Measurements from ENCODE around the gene IRS1.

IRS1 gene

DNA sequence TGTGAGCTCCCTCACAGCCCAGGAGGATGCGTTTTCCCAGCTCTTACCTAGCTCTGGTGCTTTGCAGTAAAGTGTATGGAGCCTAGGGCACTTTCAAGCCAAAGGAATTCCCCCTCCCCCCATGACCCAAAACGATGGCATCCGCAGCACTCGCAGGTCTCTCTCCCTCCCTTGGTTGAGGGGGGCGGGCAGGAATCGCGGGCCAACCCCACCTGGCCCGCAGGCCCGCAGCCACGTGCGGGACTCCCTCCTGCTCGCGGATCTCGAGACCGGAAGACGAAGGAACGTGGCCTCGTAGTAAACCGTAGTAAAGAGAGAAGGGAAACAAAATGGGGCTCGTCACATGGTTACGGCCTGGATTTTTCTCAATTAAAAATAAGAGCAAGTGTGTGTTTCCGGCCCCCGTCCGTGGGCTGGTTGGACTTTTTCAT is 8.5 kb downstream of the IRS1 start:
- no peak for DNase-seq (ENCODE audit: low read depth in 1 of 2, low spot score in 1 of 2)

GRCh38 chr2:226790431-226790830 is 9.2 kb downstream of the IRS1 start:
- no peak for DNase-seq (ENCODE audit: low read depth in 1 of 2, low spot score in 1 of 2)

DNA sequence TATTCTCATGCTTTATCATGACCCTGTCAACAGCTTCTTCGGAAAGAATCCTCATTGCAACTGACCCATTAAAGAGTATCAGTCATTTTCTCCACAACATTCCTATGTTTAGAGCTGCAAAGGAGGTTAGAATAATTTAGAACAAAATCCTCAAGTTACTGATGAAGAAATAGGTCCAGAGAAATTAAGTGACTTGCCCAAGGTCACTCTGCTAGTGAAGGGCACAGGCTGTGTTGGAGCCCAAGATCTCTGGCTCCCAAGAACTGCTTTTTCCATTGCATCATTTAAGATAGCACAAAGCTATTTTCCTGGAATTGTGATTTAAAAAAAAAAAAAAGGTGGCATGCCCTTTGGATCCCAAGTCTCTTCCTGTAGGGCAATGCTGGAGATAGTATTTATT is 9.6 kb downstream of the IRS1 start:
- DNase-seq (ENCODE audit: low read depth in 1 of 2, low spot score in 1 of 2), result no peak

DNA sequence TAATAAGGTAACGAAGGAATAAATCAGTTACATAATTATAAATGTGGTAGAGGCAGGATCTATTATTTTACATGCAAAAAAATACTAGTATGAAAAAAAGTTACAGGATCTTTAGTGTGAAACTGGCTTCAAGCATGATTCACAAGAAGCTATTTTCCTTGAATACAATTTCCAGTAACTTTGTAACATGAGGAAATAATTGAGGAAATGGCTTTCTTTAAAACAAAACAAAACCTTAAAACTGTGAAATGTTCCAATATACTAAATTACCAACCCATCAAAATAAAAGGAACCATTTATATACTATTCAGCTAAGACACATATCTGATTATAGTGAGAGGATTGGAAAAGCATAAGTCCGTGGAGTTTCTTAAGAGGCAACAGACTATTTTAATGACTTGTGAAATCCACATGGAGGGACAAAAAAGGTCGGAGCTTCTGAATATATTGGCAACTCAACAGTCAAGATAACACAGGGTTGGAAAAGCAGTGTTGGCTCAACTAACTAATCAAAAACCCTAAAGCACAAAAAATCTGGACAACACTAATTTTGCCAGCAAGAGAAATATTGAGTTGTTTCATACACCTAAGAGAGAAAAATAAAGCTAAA is 10.6 kb downstream of the IRS1 start:
- DNase-seq (ENCODE audit: low read depth in 1 of 2, low spot score in 1 of 2), result no peak

DNA sequence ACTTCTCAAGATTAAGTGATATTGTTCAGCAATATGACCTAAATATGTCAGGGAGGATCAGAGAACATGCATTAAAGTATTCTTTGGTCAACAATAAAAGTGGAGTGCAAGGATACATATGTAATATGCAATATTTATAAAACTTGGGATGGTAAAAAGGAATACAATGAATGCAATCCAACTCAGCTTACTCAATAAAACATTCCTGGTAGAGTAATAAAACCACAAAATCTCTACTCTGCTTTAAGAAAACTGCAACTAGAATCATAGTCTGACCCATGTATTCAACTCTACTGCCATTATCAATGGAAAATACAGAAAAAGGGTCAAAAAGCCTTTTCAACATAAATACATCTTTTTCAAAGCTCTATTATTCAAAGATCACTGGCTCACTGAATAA is 11.6 kb downstream of the IRS1 start:
- no peak for DNase-seq (ENCODE audit: low read depth in 1 of 2, low spot score in 1 of 2)

DNA sequence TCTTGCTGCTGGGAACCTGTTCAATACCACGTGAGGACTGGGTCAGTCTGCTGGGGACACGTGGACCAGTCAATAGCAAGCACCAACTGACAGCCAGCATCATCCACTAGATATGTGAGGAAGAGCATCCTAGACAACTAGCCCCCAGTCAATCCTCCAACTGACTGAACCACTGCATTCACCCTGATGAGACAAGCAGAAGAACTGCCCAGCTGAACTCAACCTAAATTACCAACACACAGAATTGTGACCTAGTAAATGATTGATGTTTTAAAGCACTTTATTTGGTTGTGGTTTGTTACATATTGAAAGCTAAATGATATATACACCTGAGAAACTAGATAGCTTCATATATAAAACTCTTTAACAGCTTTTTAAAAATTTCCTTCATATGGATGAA is 15.7 kb downstream of the IRS1 start:
- no peak for DNase-seq (ENCODE audit: low read depth in 1 of 2, low spot score in 1 of 2)

DNA sequence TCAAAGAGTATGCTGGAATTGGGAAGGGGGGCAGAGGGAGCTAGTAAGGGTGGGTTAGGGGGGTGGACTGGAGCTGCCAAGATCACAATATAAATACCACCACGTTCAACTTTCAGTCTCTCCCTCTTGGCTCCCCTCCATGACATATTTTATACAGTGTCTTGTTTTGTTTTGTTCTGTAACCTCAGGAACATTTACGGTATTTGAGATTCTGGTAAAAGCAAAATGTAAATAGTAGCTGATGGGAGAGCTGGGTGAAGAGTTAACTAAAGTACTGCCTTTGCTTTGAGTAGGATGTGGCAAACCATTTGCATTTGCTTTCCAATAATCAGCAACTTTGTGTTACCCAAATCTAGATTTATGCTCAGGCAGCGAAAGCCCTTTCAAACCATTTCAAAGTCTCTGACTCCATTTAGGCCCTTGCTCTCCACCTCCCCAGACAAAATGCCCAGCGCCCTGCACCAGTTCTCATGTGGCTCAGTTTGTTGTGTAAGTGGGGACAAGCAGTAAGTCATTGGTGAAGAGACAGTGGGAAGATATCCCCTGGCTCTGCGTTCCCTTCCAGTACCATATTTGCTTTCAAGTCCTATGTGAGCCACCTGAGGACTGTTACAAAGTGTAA is 17.4 kb downstream of the IRS1 start:
- no peak for DNase-seq (ENCODE audit: low read depth in 1 of 2, low spot score in 1 of 2)

DNA sequence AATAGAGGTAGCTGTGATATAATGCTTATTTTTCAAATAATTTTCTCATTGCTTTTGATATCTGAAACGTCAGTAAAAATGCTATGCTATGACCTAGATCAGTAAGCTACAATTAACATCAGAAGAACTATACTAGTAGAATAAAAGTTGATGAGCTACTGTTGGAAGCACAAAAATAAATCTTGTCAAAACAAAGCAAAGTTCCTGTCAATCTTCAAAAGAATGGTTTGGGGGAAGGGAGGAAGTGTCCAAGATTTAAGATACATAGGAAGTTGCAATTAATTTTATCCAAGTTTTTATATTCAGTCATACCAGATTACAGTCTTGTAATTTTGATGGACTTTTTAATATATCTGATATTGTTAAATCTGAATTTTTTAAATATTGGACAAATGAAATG is 19.2 kb downstream of the IRS1 start:
- no peak for DNase-seq (ENCODE audit: low read depth in 1 of 2, low spot score in 1 of 2)

GRCh38 chr2:226777611-226778010 is 22.0 kb downstream of the IRS1 start:
- no peak for DNase-seq (ENCODE audit: low read depth in 1 of 2, low spot score in 1 of 2)

DNA sequence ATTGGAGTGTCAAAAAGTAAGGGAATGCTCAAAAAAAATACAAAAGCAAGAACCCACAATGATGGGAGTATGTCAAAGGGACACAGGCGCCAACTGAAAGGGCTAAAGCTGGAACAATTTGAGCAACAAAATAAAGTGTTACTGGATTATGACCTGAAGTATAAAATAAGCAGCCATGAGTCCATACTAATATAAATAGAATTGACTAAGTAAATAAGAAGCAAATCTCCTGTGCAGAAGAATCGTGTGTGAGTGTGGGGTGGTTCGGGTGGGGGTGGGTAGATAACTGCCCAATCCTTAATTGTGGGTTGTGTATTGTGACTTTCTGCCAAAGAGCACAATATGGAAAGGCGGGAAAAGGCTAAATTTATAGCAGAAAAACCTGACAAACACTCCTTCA is 23.5 kb downstream of the IRS1 start:
- DNase-seq (ENCODE audit: low read depth in 1 of 2, low spot score in 1 of 2), result no peak

GRCh38 chr2:226775032-226775509 is 24.5 kb downstream of the IRS1 start:
- no peak for DNase-seq (ENCODE audit: low read depth in 1 of 2, low spot score in 1 of 2)

GRCh38 chr2:226773291-226773690 is 26.3 kb downstream of the IRS1 start:
- no peak for DNase-seq (ENCODE audit: low read depth in 1 of 2, low spot score in 1 of 2)

- DNase-seq (ENCODE audit: low read depth in 1 of 2, low spot score in 1 of 2), result no peak
These were observed 27.0 kb downstream of the IRS1 start for GRCh38 chr2:226772389-226773179.

GRCh38 chr2:226771067-226771466 is 28.6 kb downstream of the IRS1 start:
- no peak for DNase-seq (ENCODE audit: low read depth in 1 of 2, low spot score in 1 of 2)

DNA sequence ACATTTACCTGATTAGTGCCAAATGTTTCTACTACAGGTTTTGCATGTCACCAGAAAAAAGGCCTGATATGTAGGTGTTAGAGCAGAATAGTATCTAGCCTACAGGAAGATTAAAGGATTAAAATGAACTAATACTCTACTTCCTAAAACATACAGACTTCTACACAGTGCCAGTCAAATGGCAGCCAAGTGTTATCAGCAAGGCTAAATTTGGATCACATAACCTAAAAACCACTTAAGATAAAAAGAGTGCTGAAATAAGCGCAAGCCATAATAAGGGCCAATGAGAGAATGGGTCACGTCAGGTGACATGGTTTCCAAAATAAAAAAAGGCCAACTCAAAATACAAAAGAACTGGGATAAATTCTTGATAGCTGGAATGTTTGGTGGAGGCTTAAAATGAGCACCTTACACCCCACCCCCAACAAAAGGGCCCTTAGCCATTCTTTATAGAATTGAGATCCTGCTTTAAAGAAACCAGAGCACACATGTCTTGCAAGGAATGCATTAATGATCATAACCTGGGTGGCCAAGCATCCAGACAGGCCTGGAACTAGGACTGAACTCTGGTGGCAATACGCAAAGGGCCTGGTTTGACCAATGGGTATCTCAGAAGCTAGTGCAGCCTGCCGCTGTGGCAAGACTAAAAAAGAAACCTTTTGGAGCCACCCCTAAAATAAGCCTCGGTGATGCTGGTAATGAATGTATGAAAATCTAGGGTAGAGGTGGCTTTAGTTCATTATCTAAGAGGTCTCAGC is 32.4 kb downstream of the IRS1 start:
- no peak for DNase-seq (ENCODE audit: low read depth in 1 of 2, low spot score in 1 of 2)

GRCh38 chr2:226766352-226767055 is 33.1 kb downstream of the IRS1 start:
- no peak for DNase-seq (ENCODE audit: low read depth in 1 of 2, low spot score in 1 of 2)

GRCh38 chr2:226763320-226763719 is 36.3 kb downstream of the IRS1 start:
- DNase-seq (ENCODE audit: low read depth in 1 of 2, low spot score in 1 of 2), result no peak

DNA sequence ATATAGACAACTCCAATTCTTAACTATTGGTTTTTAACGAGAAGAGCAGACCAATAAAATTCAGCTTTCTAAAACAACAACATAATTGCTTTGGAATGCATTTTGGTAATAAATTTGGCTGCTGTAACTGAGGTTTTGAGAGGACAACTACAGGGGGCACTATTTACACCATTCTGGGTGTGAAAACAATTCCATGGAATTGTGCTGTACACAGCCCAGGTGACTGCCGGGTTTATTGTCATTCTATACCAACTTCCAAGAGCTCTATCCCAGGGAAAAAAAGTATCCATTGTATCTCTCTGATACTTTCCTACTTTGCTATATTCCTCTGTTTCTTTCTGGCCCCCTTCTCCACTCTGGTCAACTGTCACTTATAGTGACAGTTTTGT is 38.4 kb downstream of the IRS1 start:
- DNase-seq (ENCODE audit: low read depth in 1 of 2, low spot score in 1 of 2), result no peak

- DNase-seq (ENCODE audit: low read depth in 1 of 2, low spot score in 1 of 2), result no peak
These were observed 39.0 kb downstream of the IRS1 start for GRCh38 chr2:226760412-226761194.

- DNase-seq (ENCODE audit: low read depth in 1 of 2, low spot score in 1 of 2), result no peak
These were observed 39.9 kb downstream of the IRS1 start for GRCh38 chr2:226759768-226760167.
